Lower leg skin (tissue), 4 donors: Measurements from ENCODE around the gene CPSF4L. TPM values are rescaled to one million over a fixed set of nuclear protein-coding genes. Genes with fewer than 3 reads are reported as not detected.

Source experiments
- DNase-seq, 2 donors: peaks; one replicate each; pipeline ENCODE4 v3.0.0-alpha.2; 2019; ENCODE audit warnings: low spot score in 2 of 2
- H3K4me3 ChIP-seq: fragments of 200-600 bp; sonication (generic); 2 replicates; pipeline ENCODE4 v1.5.1; 2017; ENCODE audit warnings: mild to moderate bottlenecking, low read depth; ENCODE audit not compliant: poor library complexity, severe bottlenecking
- CTCF ChIP-seq, 3 donors: fragments of 450-650 bp; IDR thresholded peaks; one replicate each; pipeline ENCODE4 v1.5.1; 2016; ENCODE audit warnings: antibody characterized with exemption in 3 of 3, mild to moderate bottlenecking in 3 of 3, moderate library complexity in 2 of 3
- POLR2A ChIP-seq, 2 donors: fragments of 450-650 bp; IDR thresholded peaks; one replicate each; pipeline ENCODE4 v1.6.1; 2016 to 2017; ENCODE audit warnings: antibody characterized with exemption in 2 of 2, mild to moderate bottlenecking in 1 of 2, moderate library complexity in 1 of 2
- WGBS, 2 donors: methylation state at CpG; one replicate each; pipeline ENCODE4 v1.1.5; 2018; 5-methylcytosine and 5-hydroxymethylcytosine counted together
- intact Hi-C: fragments of 100-400 bp; cut with DNase I; formaldehyde crosslinking; loops from one replicate; pipeline ENCODE4 v1.15.0; 2023; ENCODE audit warnings: low total_unique reads
- total RNA-seq, 4 donors: library from RNA; depleted of rRNA; stranded (reverse); fragments of >200 nt; gene quantifications; one replicate each; pipeline ENCODE4 v1.1.0, GENCODE V29; 2016

The CPSF4L gene
- total RNA-seq, 4 donors from 2014 or later = not detected

GRCh38 chr17:73223626-73224230 lies 38.0 kb downstream of the CPSF4L start:
- TF ChIP-seq CTCF (IDR thresholded peaks at IDR 0.05) (no peak), POLR2A (IDR thresholded peaks at IDR 0.05) (no peak)
- no peak for DNase-seq
- H3K4me3 ChIP-seq = no peak overlapping the region
- WGBS, 2 donors = 97 to 100% methylated on average over 2 of the region's 2 CpGs
- intact Hi-C loops = no loop called here

- no peak for DNase-seq
- 88 to 100% methylated on average over 2 of the region's 2 CpGs for WGBS, 2 donors
- H3K4me3 ChIP-seq = no peak overlapping the region
- TF ChIP-seq CTCF (IDR thresholded peaks at IDR 0.05) (no peak), POLR2A (IDR thresholded peaks at IDR 0.05) (no peak)
- intact Hi-C loops = no loop called here
These were observed 46.2 kb downstream of the CPSF4L start for GRCh38 chr17:73215447-73215846.

GRCh38 chr17:73214851-73215250 lies 46.8 kb downstream of the CPSF4L start:
- intact Hi-C loops = no loop called here
- DNase-seq = no peak
- 70 to 71% methylated on average over 4 of the region's 4 CpGs for WGBS, 2 donors
- no peak overlapping the region for H3K4me3 ChIP-seq
- TF ChIP-seq CTCF (IDR thresholded peaks at IDR 0.05) (no peak), POLR2A (IDR thresholded peaks at IDR 0.05) (no peak)

GRCh38 chr17:73214008-73214407 lies 47.7 kb downstream of the CPSF4L start:
- no peak for TF ChIP-seq CTCF (IDR thresholded peaks at IDR 0.05)
- no peak for TF ChIP-seq POLR2A (IDR thresholded peaks at IDR 0.05)
- intact Hi-C loops = no loop called here
- DNase-seq = no peak
- no peak overlapping the region for H3K4me3 ChIP-seq

GRCh38 chr17:73211745-73212144 lies 49.9 kb downstream of the CPSF4L start:
- 74 to 75% methylated on average over 13 of the region's 13 CpGs for WGBS, 2 donors
- DNase-seq = no peak
- no peak overlapping the region for H3K4me3 ChIP-seq
- intact Hi-C loops = no loop called here
- TF ChIP-seq CTCF (IDR thresholded peaks at IDR 0.05) (no peak), POLR2A (IDR thresholded peaks at IDR 0.05) (no peak)
